ENCODE measurements around the gene KAT8. TPM values are rescaled to one million over a fixed set of nuclear protein-coding genes. Genes with fewer than 3 reads are reported as not detected.

The KAT8 gene
- total RNA-seq, 2 experiments from 2014 or later = 86.9 to 95.3 TPM

DNA sequence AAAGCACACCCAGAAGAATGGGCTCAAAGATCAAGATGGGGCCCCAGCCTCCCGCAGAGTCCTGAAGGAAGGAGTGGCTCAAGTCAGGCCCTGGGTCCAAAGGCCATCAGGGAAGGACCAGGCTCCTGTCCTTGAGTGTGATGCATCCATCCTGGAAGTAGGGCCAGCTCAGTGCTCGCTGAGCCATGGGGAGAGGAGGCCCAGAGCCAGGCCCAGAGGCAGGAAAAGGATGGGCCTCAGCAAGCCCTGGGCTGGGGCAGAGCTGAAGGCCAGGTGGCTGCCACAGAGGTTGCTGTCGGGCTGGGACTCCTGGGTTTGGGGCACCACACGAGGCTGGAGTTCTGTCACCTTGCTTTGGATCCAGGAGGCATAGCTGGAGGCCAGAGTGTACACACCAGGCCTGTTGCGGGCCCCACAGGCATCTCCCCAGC lies 14.4 kb downstream of the KAT8 start:
- Histone ChIP-seq H3K36me3 (ENCODE audit: insufficient read depth, low read length) (peaks cover 38% of the 10 kb centered on the region), H4K20me1 (ENCODE audit: insufficient read depth, low read length) (no peaks in the 10 kb centered on the region), H3K4me3 (ENCODE audit: low read depth, low read length, poor library complexity, severe bottlenecking) (no peak overlapping the region), H3K79me2 (ENCODE audit: insufficient read depth, low read depth, low read length) (no peaks in the 10 kb centered on the region), H3K27ac (ENCODE audit: low read depth, low read length, poor library complexity, severe bottlenecking) (no peak overlapping the region), H3K4me2 (ENCODE audit: low read length) (no peak overlapping the region), H3K9me2 (ENCODE audit: insufficient read depth, low read length) (no peaks in the 10 kb centered on the region), H3K4me1 (ENCODE audit: insufficient read depth, low read length, poor library complexity, severe bottlenecking) (no peaks in the 10 kb centered on the region), H2AFZ (ENCODE audit: low read length) (no peak overlapping the region), H3K9me3 (ENCODE audit: low read length) (no peaks in the 10 kb centered on the region)
- ChIA-PET CTCF (ENCODE audit: unreplicated experiment) (no interaction called here), POLR2A (interaction anchor here (2.8 kb wide), 1 partner anchor 14 kb away, joined by 8 read pairs; the partner anchor contains the start of gene KAT8)
- TF ChIP-seq, protein P1, sequence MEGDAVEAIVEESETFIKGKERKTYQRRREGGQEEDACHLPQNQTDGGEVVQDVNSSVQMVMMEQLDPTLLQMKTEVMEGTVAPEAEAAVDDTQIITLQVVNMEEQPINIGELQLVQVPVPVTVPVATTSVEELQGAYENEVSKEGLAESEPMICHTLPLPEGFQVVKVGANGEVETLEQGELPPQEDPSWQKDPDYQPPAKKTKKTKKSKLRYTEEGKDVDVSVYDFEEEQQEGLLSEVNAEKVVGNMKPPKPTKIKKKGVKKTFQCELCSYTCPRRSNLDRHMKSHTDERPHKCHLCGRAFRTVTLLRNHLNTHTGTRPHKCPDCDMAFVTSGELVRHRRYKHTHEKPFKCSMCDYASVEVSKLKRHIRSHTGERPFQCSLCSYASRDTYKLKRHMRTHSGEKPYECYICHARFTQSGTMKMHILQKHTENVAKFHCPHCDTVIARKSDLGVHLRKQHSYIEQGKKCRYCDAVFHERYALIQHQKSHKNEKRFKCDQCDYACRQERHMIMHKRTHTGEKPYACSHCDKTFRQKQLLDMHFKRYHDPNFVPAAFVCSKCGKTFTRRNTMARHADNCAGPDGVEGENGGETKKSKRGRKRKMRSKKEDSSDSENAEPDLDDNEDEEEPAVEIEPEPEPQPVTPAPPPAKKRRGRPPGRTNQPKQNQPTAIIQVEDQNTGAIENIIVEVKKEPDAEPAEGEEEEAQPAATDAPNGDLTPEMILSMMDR (conservative IDR thresholded peaks at IDR 0.05; ENCODE audit: low read length) = no peak
- TF ChIP-seq EZH2phosphoT487 (IDR thresholded peaks at IDR 0.05; ENCODE audit: borderline replicate concordance, low read depth, low read length) = no peak
- no peak for DNase-seq (ENCODE audit: low spot score)
- intact Hi-C loops (cut with micrococcal nuclease; ENCODE audit: unreplicated experiment) = no loop called here
- no TSS peak for BruUV-seq (replicated peaks)

DNA sequence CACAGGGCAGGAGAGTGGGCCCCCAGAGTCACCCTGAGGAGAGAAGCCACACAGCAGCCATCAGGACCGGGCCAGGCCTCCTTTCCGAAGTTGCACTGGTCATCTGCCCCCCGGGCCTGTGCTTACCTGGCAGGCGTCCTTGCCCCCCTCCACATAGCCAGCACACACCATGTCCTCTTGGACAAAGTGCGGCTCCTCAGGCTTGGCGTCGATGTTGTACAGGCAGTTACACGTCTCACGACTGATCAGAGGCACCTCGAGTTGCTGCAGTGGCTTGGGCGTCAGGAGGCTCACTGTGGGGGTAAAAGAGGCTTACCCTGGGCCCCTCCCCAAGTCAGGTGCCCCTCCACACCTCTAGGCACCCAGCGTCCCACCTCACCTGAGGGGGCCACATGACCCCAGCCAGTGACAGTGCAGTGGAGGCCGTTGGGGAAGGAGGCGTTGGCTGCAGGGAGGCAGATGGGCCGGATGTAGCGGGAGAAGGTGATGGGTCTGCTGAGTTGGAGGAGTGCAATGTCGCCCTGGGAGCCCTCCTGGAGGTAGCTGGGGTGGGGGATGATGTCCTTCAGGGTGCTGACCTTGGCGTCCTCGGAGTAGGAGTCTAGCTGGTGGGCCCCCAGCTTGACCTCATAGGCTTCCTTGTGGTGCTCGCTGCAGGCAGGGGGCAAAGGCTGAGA lies 15.0 kb downstream of the KAT8 start:
- Histone ChIP-seq H4K20me1 (ENCODE audit: insufficient read depth, low read length) (no peaks in the 10 kb centered on the region), H3K4me3 (ENCODE audit: low read depth, low read length, poor library complexity, severe bottlenecking) (no peak overlapping the region), H3K4me1 (ENCODE audit: insufficient read depth, low read length, poor library complexity, severe bottlenecking) (no peaks in the 10 kb centered on the region), H3K36me3 (ENCODE audit: insufficient read depth, low read length) (peaks cover 33% of the 10 kb centered on the region), H3K79me2 (ENCODE audit: insufficient read depth, low read depth, low read length) (no peaks in the 10 kb centered on the region), H2AFZ (ENCODE audit: low read length) (no peak overlapping the region), H3K27ac (ENCODE audit: low read depth, low read length, poor library complexity, severe bottlenecking) (no peak overlapping the region), H3K9me3 (ENCODE audit: low read length) (no peaks in the 10 kb centered on the region), H3K9me2 (ENCODE audit: insufficient read depth, low read length) (no peaks in the 10 kb centered on the region), H3K4me2 (ENCODE audit: low read length) (no peak overlapping the region)
- no peak for TF ChIP-seq EZH2phosphoT487 (IDR thresholded peaks at IDR 0.05; ENCODE audit: borderline replicate concordance, low read depth, low read length)
- TF ChIP-seq, protein P1 (conservative IDR thresholded peaks at IDR 0.05; ENCODE audit: low read length) = no peak
- DNase-seq (ENCODE audit: low spot score) = no peak
- intact Hi-C loops (cut with micrococcal nuclease; ENCODE audit: unreplicated experiment) = no loop called here
- CTCF ChIA-PET (ENCODE audit: unreplicated experiment) = no interaction called here
- POLR2A ChIA-PET = no interaction called here
- no TSS peak for BruUV-seq (replicated peaks)

DNA sequence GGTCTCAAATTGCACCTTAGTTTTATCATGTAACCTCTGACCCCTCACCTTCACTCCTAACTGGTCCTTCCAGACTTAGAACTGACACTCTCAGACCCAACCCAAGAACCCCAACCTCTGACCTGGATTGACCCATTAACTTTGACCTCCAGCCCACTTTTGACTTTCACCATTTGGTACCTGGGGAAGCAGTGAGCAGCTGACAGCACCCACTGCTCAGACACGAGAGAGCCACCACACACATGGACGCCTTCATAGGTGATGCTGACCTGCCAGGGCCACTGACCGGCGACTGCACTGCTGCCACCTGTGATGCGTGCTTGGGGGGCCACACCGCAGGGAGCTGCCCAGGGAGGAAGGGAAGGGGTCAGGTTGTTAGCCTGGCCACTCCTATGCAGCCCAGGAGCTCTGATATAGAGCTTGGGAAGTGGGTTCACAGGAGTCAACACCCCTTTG lies 15.6 kb downstream of the KAT8 start:
- Histone ChIP-seq H3K36me3 (ENCODE audit: insufficient read depth, low read length) (peaks cover 26% of the 10 kb centered on the region), H3K79me2 (ENCODE audit: insufficient read depth, low read depth, low read length) (no peaks in the 10 kb centered on the region), H3K4me1 (ENCODE audit: insufficient read depth, low read length, poor library complexity, severe bottlenecking) (no peaks in the 10 kb centered on the region), H4K20me1 (ENCODE audit: insufficient read depth, low read length) (no peaks in the 10 kb centered on the region), H3K4me2 (ENCODE audit: low read length) (no peak overlapping the region), H3K27ac (ENCODE audit: low read depth, low read length, poor library complexity, severe bottlenecking) (no peak overlapping the region), H2AFZ (ENCODE audit: low read length) (no peak overlapping the region), H3K9me3 (ENCODE audit: low read length) (no peaks in the 10 kb centered on the region), H3K9me2 (ENCODE audit: insufficient read depth, low read length) (no peaks in the 10 kb centered on the region), H3K4me3 (ENCODE audit: low read depth, low read length, poor library complexity, severe bottlenecking) (no peak overlapping the region)
- BruUV-seq (replicated peaks) = no TSS peak
- no peak for TF ChIP-seq EZH2phosphoT487 (IDR thresholded peaks at IDR 0.05; ENCODE audit: borderline replicate concordance, low read depth, low read length)
- TF ChIP-seq, protein P1 (conservative IDR thresholded peaks at IDR 0.05; ENCODE audit: low read length) = no peak
- POLR2A ChIA-PET = no interaction called here
- no peak for DNase-seq (ENCODE audit: low spot score)
- intact Hi-C loops (cut with micrococcal nuclease; ENCODE audit: unreplicated experiment) = no loop called here
- CTCF ChIA-PET (ENCODE audit: unreplicated experiment) = no interaction called here
